Stimulated activated CD4-positive, alpha-beta T cell treated with anti-CD3 and anti-CD28 coated beads, Interleukin-4, amount 100 ng/mL, for 48 hours (primary cell): ENCODE measurements around the gene RBPJ.

Experiments used
- DNase-seq, 2 donors: peaks; one replicate each; pipeline ENCODE4 v3.0.0-alpha.2; 2020; ENCODE audit warnings: low read depth in 2 of 2

The RBPJ gene

DNA sequence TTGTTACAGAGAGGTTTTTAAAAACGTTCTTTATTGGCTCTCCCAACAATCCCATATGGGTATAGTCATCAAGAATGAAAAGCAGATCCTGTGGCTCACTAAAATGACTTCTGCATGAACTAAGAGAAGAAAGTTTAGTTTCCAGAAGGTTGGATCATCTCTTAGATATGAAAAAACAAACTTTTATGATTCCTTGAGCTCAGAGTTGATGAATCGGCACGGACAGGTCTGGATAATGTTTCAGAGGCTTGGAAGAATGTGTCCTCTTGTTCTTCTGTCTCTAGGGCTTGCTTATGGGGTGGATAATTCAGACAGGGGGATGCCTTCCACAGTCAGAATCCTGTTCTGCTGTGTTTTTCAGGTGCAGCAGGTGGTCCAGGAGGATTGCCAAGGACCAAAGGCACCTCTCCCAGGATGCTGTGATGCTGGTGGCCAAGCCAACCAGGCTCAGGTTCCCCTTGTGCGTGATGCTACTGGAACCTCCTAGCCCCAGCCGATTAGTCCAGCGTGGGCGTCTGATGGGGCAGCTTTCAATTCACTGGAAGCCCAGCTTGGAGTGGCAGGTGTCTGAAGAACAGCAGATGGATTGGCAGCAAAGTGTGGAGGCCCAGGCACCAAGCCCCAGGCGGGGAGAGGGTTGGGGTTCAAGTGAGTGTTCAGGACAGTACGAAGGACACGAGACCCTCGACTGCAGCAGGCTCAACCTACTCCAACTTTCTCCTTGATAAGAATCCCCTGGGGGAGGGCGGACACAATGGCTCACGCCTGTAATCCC is 139.1 kb downstream of the RBPJ start:
- no peak for DNase-seq

DNA sequence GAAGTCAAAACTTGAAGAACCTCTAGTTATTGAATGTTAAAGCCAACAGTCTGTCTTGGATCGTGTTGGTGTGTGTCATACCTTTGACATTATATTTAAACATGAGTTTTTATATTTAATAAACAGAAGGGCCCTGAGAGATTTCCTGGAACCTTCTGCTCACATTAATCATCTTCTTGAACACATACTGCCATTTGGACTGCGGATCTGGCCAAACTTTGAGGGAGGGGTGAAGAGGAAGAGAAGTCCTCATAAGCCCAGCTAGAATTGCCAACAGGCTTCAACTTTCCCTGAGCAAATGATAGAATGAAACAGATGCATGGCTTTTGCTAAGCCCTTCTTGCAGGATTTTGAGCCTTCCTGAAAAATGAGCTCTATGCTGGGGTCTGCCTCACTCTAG is 142.1 kb downstream of the RBPJ start:
- no peak for DNase-seq

DNA sequence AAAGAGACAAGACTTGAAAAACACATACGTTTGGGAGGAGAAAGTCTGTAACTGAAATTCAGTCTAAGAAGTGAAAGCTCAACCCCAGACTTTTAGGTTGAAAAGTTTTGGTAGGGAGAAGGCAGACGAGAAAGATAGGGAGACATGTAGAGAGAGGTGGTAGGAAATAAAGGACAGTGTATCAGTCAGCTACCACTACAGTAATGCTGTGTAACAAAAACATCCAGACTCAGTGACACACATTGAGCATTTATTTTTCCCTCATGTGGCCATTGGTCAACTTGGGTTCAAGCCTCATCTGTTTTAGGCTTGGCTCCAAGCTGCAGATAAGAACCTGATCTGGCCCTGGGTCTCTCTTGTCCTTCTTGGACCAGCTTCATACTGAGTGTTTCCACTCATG is 142.6 kb downstream of the RBPJ start:
- DNase-seq: no peak

DNA sequence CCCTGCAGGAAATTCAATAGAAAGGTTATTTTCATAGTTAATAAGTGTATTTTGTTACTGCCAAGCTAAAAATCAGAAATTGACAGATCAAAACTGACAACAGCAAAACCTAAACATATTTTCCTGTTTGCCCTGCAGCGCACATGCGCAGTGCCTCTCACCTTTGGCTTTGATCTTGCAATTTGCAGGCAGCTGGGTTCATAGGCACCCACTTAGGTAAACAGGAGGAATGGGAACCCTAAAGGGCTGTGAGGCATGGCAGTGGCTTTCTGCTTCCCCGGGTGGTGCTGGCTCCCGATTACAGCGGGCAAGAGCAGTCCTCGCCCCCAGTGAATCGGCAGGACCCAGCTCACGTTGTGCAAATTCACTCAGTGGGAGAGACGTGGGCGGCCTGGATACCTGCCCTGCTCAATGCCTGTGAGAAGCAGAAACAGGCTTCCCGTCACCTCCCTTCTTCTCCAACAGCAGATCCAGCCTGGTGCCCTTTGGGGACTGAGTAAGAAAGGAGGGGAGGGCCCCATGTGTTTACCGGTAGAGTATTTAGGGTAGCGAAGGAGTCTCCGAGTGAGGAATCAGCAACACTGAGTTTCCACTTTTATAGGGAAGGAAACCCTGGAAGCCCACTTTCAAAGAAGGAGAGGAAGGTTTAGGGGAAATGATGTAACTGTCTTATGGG is 143.7 kb downstream of the RBPJ start:
- no peak for DNase-seq

DNA sequence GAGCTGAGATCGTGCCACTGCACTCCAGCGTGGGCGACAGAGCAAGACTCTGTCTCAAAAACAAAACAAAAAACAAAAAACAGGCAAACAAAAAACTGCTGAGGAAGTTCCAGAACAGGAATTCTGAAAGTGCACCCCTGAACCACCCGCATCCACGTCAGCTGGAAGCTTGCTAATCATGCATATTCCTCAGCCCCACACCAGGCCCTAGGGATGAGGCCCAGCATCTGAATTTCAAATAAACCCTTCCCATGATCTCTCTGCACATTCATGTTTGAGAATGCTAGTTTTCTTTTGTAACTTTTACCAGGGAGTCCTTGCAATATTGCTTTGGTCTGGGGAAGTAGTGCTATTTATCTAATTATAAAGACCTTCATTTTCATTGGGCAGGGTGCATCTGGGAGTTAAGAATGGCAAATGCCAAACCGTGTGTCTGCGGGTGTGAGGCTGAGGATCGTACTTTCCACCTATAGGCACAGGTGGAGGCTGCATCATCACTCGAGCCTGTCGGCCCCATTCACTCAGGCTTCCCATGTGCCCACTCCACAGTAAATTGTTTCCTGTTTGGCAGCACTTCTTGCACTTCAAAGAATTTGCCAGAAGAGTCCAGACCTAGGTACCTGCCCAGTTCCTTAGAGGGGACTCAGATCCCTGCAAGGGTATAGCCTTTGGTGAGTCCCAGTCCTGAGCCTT is 145.9 kb downstream of the RBPJ start:
- DNase-seq: no peak

DNA sequence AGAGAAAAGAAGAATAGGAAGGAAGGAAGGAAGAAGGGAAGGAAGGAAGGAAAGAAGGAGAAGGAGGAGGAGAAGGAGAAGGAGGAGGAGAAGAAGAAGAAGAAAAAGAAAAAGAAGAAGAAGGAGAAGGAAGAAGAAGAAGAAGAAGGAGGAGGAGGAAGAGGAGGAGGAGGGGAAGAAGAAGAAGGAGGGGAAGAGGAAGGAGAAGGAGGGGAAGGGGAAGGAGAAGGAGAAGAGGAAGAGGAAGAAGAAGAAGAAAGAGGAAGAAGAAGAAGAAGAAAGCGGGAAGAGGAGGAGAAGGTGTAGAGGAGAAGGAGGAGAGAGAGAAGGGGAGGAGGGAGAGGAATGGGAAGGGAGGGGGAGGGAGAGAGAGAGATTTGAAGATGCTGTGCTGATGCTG is 146.9 kb downstream of the RBPJ start:
- DNase-seq: no peak

DNA sequence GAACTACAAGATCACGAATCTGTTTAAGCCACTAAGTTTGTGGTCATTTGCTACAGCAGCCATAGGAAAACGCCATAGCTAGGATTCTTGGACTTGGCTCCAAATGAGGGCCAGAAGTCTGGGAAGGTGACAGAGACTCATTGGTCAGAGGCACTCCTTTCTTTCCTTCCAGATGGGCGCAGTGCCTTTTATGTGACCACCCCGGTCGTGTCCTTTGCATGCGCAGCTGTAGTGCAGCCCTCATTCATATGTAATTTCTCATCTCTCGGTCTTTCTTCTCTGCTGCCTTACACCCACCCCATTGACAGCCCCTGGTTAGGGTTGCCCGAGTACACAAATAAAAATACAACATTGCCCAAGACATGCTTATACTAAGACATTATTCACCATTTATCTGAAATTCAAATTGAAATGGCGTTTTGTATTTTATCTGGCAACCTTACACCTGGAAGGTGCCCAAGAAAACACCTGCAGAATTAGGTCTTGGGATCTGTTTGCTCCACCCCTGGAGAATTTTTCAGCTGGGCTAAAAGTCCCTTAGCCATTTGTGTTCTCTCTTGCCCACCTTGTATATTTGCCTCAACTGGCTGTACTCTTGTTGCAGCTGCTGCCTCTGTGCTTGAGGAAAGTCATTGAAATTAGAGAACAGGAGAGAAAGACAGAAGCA is 147.6 kb downstream of the RBPJ start:
- no peak for DNase-seq

DNA sequence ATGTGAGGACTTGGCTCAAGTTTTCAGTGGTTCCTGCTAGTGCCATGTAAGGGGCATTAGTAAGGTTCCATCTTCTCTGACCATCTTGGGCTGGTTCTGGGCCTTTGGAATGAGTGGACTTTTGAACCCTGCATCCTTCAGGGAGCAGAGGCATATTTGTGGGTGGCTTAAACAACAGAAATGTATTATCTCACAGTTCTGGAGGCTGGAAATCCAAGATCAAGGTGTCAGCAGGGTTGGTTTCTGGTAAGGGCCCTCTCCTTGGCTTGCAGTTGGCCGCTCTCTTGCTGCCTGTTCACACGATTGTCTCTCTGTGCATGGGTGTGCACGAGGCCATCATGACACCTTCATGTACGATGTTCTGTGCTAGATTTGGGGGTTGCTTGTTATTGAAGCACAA is 148.2 kb downstream of the RBPJ start:
- DNase-seq: no peak

DNA sequence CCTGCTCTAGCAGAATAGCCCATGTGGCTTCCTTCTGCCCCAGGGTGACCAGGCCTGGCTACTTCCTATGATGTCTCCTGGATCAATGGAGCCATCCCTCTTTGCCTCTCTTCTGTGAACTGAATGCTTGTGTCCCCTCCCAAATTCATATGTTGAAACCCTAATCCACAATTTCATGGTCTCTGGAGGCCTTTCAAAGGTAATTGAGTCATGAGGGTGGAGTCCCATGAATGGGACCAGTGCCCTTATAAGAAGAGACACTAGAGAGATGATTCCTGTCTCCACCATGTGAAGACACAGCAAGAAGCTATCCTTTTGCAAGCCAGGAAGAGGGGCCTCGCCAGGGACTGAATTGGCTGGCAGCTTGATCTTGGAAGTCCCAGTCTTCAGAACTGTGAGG is 151.1 kb downstream of the RBPJ start:
- DNase-seq: no peak

DNA sequence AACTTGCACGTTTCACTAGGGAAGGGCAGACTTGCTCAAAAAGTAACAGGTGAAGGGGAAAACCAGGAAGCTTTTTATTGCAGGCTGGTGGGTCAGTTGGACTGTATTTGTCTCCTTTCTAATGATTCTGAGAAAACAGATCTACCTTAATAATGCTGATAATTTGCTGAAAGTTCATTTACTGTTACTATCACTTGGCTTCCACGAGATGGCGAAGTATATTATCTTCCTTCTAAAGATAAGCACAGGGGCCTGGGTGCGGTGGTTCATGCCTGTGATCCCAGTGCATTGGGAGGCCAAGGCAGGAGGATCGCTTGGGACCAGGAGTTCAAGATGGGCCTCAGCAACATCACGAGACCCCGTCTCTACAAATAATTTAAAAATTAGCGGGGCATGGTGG is 153.1 kb downstream of the RBPJ start:
- DNase-seq: no peak

DNA sequence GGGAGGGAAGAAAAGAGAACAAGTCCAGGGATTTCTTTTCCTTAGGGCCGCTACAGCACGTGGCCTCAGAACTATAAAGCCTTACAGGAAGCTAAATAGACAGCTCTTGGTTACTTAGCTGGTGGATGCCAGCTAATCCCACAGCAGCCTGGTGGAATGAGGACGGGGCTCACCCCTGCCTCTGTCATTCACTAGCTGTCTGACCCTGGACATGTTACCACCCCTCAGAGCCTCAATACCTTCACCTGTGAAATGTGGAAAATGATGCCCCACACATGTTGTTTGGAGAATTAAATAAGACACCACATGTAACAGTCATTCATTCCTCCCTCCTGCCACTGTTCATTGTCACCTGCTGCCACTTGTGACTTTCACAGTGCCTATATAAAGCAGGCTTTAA is 153.7 kb downstream of the RBPJ start:
- DNase-seq: no peak

DNA sequence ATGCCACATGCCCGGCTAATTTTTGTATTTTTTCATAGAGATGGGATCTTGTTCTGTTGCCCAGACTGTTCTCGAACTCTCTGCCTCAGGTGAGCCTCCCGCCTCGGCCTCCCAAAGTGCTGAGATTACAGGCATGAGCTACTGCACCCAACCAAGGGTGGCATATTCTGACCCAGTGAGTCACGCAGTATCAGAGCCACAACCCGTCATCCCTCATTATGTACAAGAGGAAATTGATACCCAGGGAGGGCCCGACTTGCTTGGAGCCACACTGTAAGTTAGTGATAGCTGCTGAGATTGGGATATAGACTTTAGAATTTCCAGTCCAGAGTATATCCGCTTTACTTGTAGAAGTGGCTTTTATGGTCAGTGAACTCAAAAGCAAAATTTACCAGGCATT is 154.9 kb downstream of the RBPJ start:
- no peak for DNase-seq

DNA sequence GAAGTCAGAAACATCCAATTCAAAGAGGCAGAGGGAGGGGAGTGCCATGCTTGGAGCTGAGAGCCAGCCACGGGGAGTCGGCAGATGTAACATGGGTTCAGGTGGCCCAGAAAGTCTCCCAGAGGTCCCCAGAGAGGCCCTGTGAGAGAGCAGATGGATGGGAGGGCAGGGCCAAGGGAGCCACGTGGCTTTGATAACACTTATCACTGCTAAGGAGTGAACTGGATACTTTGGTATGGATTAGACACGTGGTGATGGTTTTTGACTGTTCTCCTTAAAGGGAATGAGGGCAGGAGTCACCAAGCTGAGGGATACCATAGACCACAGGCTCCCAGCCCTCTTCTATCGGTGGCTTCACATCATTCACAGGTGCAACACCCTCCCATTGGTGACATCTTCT is 155.7 kb downstream of the RBPJ start:
- DNase-seq: no peak

DNA sequence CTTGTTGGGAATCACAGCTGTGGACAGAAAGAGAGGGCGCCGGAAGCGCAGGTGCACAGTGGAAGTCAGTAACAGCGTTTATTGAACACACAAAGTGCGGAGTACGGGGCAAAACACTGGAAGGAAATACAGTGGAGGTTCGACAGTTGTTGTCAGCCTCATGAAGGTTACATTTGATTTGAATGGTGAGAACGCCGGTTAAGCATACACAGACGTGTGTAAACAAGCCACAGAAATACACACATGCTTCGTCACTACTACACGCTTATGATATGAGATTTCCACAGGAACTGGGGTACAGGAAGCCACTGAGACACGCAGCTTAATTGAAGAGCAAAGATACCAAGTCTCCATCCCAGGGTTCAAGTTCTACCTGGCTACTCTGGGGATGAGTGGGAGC is 157.5 kb downstream of the RBPJ start:
- DNase-seq: no peak

DNA sequence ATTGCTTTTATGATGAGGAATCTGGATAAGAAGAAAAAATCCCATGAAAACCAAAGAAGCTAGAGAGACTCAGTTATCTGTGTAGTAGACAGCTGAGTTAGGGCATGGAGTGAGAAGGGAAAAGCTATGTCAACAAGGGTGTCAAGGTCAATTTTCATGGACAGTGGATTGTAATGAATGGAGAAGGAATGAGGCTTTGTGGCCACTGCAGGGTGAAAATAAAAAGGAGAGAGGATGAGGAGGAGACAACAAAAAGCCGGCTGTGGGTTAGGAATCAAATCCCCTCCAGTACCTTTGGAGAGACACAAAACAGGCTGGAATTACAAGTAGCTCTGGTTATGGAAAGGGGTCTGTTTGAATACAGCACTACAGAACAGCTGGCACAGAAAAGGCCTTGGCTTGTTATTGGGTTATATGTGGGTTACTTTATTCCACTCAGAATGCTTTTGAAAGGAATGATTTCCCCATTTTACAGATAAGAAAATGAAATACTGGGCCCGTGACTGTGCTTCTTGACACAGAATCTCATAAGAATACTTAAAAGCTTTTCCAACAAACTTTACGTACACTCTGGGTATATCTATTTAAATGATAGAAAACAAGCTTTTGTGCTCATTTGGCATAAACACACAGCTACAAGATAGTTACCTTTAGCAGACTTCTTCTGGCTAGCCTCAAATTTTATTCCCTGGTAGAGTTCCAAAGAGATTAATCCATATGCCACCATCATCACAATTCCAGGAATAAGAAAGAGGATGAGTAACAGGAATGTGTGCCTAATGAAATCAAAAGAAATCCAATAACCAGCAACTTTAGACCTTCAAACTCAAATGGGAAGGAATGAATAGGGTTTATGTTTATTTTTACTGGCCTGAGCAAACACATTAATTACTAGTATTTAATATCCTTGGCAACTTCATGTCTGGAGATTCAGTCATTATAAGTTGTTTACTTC is 162.0 kb downstream of the RBPJ start:
- DNase-seq: no peak

DNA sequence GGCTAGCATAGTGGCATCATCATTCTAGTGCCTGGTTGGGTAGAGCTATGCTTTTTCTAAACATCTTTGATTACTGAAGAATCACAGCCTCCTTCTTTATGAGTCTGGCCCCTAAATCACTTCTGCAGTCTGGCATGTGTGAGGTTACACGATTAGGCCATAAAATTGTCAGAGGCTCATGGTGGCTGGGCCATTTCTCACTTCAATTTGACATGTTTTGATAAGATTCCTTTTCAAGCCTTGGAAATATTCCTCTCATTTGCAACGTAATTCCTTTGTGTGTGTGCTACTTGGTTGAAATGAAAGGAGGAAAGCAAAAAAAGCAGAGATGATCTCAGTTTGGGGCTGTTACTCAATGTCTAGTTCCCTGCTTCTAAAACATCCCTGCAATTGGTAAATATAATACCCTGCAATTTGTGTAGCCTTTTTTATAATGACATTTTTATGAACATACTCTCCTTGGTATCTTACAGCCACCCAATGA is 163.3 kb downstream of the RBPJ start:
- DNase-seq: no peak

DNA sequence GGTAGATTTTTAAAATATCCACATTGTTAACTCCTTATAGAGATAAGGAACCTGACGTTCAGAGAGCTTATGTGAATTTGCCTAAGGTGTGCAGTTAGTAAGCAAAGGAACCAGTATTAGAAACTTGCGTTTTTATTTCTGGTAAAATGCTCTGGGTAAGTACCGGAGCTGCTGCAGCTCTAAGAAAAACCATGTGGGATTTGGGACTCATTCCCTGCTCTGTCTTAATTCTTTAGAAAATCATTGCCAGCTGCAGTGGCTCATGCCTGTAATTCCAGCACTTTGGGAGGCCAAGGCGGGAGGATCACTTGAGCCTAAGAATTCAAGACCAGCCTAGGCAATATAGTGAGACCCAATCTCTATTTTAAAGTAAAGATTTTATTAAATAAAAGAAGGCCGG is 163.7 kb downstream of the RBPJ start:
- no peak for DNase-seq
